ENCODE data around the gene FAM114A1.

GRCh38 chr4:38930204-38930603 lies 62.6 kb downstream of the FAM114A1 start:
- TF ChIP-seq CTCF (IDR thresholded peaks at IDR 0.05; ENCODE audit: low read depth, low read length) (no peak), EZH2phosphoT487 (IDR thresholded peaks at IDR 0.05; ENCODE audit: low read depth) (no peak)

Measured in OCI-LY3 (cell line).